Prostate gland (tissue), 2 donors: ENCODE results near the gene RBM38.

ENCODE experiments used
- POLR2A ChIP-seq: fragments of 450-650 bp; IDR thresholded peaks from one replicate; pipeline ENCODE4 v1.6.1; 2016; ENCODE audit warnings: antibody characterized with exemption, mild to moderate bottlenecking
- POLR2AphosphoS5 ChIP-seq: sonication (generic); formaldehyde crosslinking; IDR thresholded peaks from one replicate; pipeline ENCODE4 v1.6.1; 2017; ENCODE audit warnings: antibody characterized with exemption
- TF ChIP-seq, protein P1 (sequence below), 4 experiments: fragments of 200-600 bp in 2 of 4; fragments of 450-650 bp in 2 of 4; sonication (generic) in 2 of 4; IDR thresholded peaks; 1 replicate in 3 of 4; 2 replicates in 1 of 4; pipeline ENCODE4 v1.5.1; 2016 to 2019; ENCODE audit warnings: antibody characterized with exemption in 4 of 4, mild to moderate bottlenecking in 2 of 4, moderate library complexity in 2 of 4

DNA sequence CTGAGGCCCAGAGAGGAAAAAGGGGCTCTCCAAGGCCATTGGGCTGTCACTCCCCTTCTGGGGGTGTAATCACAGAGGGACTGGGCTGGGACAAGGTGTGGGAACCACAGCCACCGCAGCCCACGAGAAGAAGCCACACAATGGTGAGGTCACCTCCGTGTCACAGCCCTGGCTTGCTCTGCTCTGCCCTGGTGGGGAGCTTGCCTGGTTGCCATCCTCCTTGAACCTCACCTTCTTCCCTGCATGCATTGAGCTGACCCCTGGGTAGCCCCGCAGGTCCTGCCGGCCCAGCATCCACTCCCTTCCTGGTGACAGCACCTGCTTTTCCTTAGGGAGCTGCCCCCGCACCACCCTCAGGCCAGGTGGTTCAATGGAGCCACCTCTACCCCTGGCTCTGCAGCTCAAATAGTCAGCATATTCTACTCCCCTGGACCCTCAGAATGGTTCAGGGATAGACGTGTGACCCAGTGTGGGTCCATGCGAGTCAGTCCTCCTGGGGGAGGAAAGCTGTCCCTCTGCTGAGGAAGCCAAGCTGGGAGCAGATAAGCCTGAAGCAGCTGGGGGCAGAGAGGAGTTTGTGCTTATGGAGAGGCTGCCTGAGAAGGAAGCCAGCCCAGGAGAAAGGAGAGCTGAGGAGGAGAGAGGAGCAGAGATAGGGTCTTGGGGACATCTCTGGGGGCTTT lies 21.3 kb downstream of the RBM38 start:
- TF ChIP-seq, protein P1, sequence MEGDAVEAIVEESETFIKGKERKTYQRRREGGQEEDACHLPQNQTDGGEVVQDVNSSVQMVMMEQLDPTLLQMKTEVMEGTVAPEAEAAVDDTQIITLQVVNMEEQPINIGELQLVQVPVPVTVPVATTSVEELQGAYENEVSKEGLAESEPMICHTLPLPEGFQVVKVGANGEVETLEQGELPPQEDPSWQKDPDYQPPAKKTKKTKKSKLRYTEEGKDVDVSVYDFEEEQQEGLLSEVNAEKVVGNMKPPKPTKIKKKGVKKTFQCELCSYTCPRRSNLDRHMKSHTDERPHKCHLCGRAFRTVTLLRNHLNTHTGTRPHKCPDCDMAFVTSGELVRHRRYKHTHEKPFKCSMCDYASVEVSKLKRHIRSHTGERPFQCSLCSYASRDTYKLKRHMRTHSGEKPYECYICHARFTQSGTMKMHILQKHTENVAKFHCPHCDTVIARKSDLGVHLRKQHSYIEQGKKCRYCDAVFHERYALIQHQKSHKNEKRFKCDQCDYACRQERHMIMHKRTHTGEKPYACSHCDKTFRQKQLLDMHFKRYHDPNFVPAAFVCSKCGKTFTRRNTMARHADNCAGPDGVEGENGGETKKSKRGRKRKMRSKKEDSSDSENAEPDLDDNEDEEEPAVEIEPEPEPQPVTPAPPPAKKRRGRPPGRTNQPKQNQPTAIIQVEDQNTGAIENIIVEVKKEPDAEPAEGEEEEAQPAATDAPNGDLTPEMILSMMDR (IDR thresholded peaks at IDR 0.05), result no peak
- TF ChIP-seq POLR2A (no peak), POLR2AphosphoS5 (no peak)
